ENCODE results near the gene ADAMTS2. TPM values are rescaled to one million over a fixed set of nuclear protein-coding genes. Genes with fewer than 3 reads are reported as not detected.

ADAMTS2 gene
- total and polyA plus RNA-seq, 8 donors: 1.8 to 41.5 (median 11.6) TPM

- 79 to 90% (median 89%) methylated on average over 25 to 26 of the region's 26 CpGs for WGBS, 5 donors
- Histone ChIP-seq H3K27me3 (peaks cover 0 to 26% (median 0%) of the 10 kb centered on the region in 3 donors), H3K36me3 (no peaks in the 10 kb centered on the region), H3K27ac (no peak overlapping the region), H3K4me1 (peaks cover 0 to 5% (median 0%) of the 10 kb centered on the region in 4 donors), H3K4me3 (no peak overlapping the region), H3K9me3 (peaks cover 0 to 19% (median 15%) of the 10 kb centered on the region in 4 donors)
- intact Hi-C loops (cut with DNase I; ENCODE audit: low total_unique reads): no loop called here
- no peak for TF ChIP-seq POLR2A (IDR thresholded peaks at IDR 0.05)
- no peak for TF ChIP-seq EP300 (IDR thresholded peaks at IDR 0.05)
- TF ChIP-seq POLR2AphosphoS5 (IDR thresholded peaks at IDR 0.05): no peak
- TF ChIP-seq CTCF (IDR thresholded peaks at IDR 0.05): no peak
- DNase-seq: no peak
These were observed 107.3 kb downstream of the ADAMTS2 start for GRCh38 chr5:179237770-179238627.

DNA sequence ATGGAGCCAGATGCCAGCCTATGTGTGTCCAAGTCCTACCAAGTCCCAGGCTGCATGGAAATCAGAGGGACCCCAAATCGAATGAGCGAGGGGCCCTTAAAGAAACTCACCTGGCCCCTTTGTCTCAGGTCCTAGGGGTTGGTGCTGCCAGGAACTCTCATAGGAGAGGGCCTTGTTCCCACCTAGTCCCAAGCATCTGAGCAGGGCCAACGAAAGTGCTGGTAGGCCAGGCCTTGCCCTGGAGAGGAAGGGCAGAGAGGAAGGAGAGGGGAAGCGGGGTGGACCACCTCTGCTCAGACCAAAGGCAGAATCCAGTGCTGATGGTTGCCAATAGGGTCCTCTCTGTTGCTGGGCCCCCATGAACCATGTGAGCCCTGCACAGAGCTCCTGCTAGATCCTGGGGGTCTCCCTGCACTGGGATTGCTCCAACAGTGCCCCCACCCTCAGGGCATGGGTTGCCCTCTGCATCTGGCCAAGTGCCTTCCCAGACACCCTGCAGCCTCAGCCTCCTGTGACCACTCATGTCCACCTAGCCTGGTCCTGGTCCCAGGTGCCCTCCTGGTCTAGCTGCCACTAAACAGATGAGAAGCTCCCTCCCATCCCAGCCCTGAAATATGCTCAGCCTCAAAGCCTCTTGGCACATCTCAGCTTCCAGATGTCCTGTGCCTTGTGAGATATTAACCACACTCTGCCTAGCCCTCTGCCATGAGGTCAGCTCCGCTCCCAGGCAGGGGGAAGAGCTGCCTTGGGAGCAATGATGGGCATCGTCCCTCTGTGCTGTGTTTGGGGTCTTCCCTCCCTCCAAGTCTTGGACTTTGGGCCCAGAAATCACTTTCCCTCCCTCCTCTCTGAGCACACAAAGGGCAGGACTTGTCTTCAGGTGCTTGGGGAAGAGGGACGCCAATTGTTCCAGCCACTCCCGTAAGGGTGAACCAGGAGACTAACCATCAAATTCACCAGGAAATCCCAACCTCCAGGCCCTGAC lies 109.6 kb downstream of the ADAMTS2 start:
- Histone ChIP-seq H3K9me3 (peaks cover 0 to 19% (median 15%) of the 10 kb centered on the region in 4 donors), H3K36me3 (no peaks in the 10 kb centered on the region), H3K27ac (no peak overlapping the region), H3K4me3 (no peak overlapping the region), H3K4me1 (no peaks in the 10 kb centered on the region), H3K27me3 (peaks cover 0 to 20% (median 0%) of the 10 kb centered on the region in 3 donors)
- no peak for TF ChIP-seq POLR2AphosphoS5 (IDR thresholded peaks at IDR 0.05)
- TF ChIP-seq POLR2A (IDR thresholded peaks at IDR 0.05): no peak
- no peak for TF ChIP-seq CTCF (IDR thresholded peaks at IDR 0.05)
- no peak for TF ChIP-seq EP300 (IDR thresholded peaks at IDR 0.05)
- WGBS, 5 donors: 73 to 86% (median 82%) methylated on average over 7 to 8 of the region's 8 CpGs
- DNase-seq: no peak
- intact Hi-C loops (cut with DNase I; ENCODE audit: low total_unique reads): no loop called here

GRCh38 chr5:179234563-179235135 lies 110.6 kb downstream of the ADAMTS2 start:
- TF ChIP-seq CTCF (IDR thresholded peaks at IDR 0.05) (no peak), EP300 (IDR thresholded peaks at IDR 0.05) (no peak), POLR2A (IDR thresholded peaks at IDR 0.05) (no peak), POLR2AphosphoS5 (IDR thresholded peaks at IDR 0.05) (no peak)
- no peak for DNase-seq
- WGBS, 5 donors: 76 to 93% (median 86%) methylated on average over 12 of the region's 12 CpGs
- Histone ChIP-seq H3K36me3 (no peaks in the 10 kb centered on the region), H3K27ac (no peak overlapping the region), H3K9me3 (peaks cover 0 to 19% (median 15%) of the 10 kb centered on the region in 4 donors), H3K4me1 (no peaks in the 10 kb centered on the region), H3K27me3 (peaks cover 0 to 15% (median 0%) of the 10 kb centered on the region in 3 donors), H3K4me3 (no peak overlapping the region)
- intact Hi-C loops (cut with DNase I; ENCODE audit: low total_unique reads): no loop called here
